Aorta (tissue), 5 donors: ENCODE measurements around the gene CENPQ. TPM values are rescaled to one million over a fixed set of nuclear protein-coding genes. Genes with fewer than 3 reads are reported as not detected.

Source experiments
- ATAC-seq: fragments of 200-7000 bp; cut with Tn5 transposase; one replicate; pipeline ENCODE4 v1.9.1; 2022; ENCODE audit warnings: moderate library complexity; ENCODE audit not compliant: low FRiP score
- DNase-seq, 2 donors: peaks; one replicate each; pipeline ENCODE4 v3.0.0-alpha.2; 2020
- H3K27ac ChIP-seq, 2 donors: one replicate each; pipeline ENCODE4 v1.5.1; 2013; ENCODE audit warnings: low read length in 2 of 2, mild to moderate bottlenecking in 2 of 2, moderate library complexity in 2 of 2, control low read depth in 1 of 2, inconsistent platforms in 1 of 2, low read depth in 1 of 2
- H3K27me3 ChIP-seq, 2 donors: one replicate each; pipeline ENCODE4 v1.6.1; 2013; ENCODE audit warnings: control low read depth in 1 of 2, low read length in 1 of 2, mild to moderate bottlenecking in 1 of 2, moderate library complexity in 1 of 2; ENCODE audit not compliant: insufficient read depth in 2 of 2, control insufficient read depth in 1 of 2
- H3K36me3 ChIP-seq, 2 donors: one replicate each; pipeline ENCODE4 v1.6.1; 2013; ENCODE audit warnings: control low read depth in 1 of 2, low read length in 1 of 2, mild to moderate bottlenecking in 1 of 2; ENCODE audit not compliant: insufficient read depth in 2 of 2, control insufficient read depth in 1 of 2
- H3K4me1 ChIP-seq, 2 donors: one replicate each; pipeline ENCODE4 v1.6.1; 2013; ENCODE audit warnings: low read length in 2 of 2, control low read depth in 1 of 2, mild to moderate bottlenecking in 1 of 2, moderate library complexity in 1 of 2; ENCODE audit not compliant: insufficient read depth in 2 of 2, control insufficient read depth in 1 of 2
- H3K4me3 ChIP-seq, 2 donors: one replicate each; pipeline ENCODE4 v1.5.1; 2013; ENCODE audit warnings: low read length in 2 of 2, control low read depth in 1 of 2, mild to moderate bottlenecking in 1 of 2
- H3K9me3 ChIP-seq: one replicate; pipeline ENCODE4 v1.6.1; 2013; ENCODE audit warnings: mild to moderate bottlenecking, low read length; ENCODE audit not compliant: control insufficient read depth
- WGBS, 2 donors: extraction: QIAGEN DNeasy Blood & Tissue Kit; methylation state at CpG; one replicate each; pipeline ENCODE4 v1.1.7; 2013; 5-methylcytosine and 5-hydroxymethylcytosine counted together
- intact Hi-C, 2 donors: fragments of 100-400 bp; cut with DNase I; formaldehyde crosslinking; loops; one replicate each; pipeline versions ENCODE4 v1.14.2 to v1.15.0; 2022
- polyA plus RNA-seq, 2 donors: library from polyadenylated mRNA; stranded (reverse); fragments of 200-250 nt; gene quantifications; one replicate each; pipeline ENCODE4 v1.2.3, GENCODE V29; 2013
- total RNA-seq, 2 donors: library from RNA; stranded (reverse); fragmentation: NEBNext Ultra II Directional; extraction: Animal tissue kit (Norgen Biotek cat#: 25700); gene quantifications; one replicate each; pipeline ENCODE4 v1.2.1, GENCODE V29; 2021
- donor health status: healthy with polysubstance abuse.
- donor health status: Bipolar disorder and iron deficiency.
- donor health status: DM: no; HTN: no; CAD: no.
- donor health status: DM: no; HTN: no; CAD: no.
- donor health status: DM: yes; HTN: yes; CAD: no.

The CENPQ gene
- total and polyA plus RNA-seq, 4 donors = 3.8 to 7.8 (median 4.9) TPM

- Histone ChIP-seq H3K4me1 (no peaks in the 10 kb centered on the region), H3K27me3 (no peaks in the 10 kb centered on the region), H3K36me3 (no peaks in the 10 kb centered on the region), H3K9me3 (no peaks in the 10 kb centered on the region), H3K4me3 (no peak overlapping the region), H3K27ac (no peak overlapping the region)
- DNase-seq (no peak), ATAC-seq (no peak)
- WGBS, 2 donors = 81 to 83% methylated on average over 12 of the region's 12 CpGs
- intact Hi-C loops = no loop called here
Measured at GRCh38 chr6:49526598-49526997, 63.4 kb downstream of the CENPQ start.

DNA sequence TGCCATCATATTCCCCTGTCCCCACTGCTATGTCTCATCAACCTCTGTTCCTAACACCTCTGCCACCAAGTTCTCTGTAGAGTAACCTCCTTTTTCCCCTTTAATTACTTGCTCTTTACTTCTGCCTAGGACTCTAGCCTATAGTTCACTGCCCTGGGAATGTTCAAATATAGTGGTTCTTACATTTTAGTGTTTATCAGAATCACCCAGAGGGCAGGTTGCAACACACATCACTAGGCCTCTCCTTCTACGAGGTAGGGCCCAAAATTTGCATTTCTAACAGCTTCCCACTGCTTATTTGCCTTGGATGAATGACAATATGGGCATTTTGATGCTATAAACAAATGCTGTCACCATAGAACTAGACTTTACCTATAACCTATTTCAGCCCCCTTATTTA lies 64.2 kb downstream of the CENPQ start:
- no peak for ATAC-seq
- Histone ChIP-seq H3K27ac (no peak overlapping the region), H3K4me1 (no peaks in the 10 kb centered on the region), H3K36me3 (no peaks in the 10 kb centered on the region), H3K9me3 (no peaks in the 10 kb centered on the region), H3K27me3 (no peaks in the 10 kb centered on the region), H3K4me3 (no peak overlapping the region)
- 54 to 56% methylated on average over 1 of the region's 1 CpG for WGBS, 2 donors
- DNase-seq = no peak
- intact Hi-C loops = no loop called here

DNA sequence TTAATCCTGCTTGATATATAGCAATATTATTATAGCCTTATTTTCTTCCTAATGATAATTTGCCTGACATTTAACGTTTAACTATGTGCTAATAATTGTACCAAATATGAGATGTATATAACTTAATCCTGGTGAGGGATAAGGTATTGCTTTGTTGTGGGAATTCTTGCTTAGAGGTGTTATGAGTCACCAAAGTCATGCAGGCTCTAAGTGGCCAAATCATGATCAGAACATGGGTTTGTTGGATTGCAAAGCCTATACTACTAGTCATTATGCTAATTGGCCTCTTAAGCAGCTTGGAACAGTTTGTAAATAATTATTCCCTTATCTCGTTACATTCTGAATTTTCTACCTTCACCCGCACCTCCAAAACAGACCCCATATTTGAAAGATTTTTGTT lies 65.4 kb downstream of the CENPQ start:
- H3K27ac ChIP-seq = no peak overlapping the region
- H3K4me3 ChIP-seq = no peak overlapping the region
- ATAC-seq (no peak), DNase-seq (no peak)
- H3K36me3 ChIP-seq = no peaks in the 10 kb centered on the region
- WGBS, 2 donors = 55% methylated on average over 3 of the region's 3 CpGs
- H3K4me1 ChIP-seq = no peaks in the 10 kb centered on the region
- no peaks in the 10 kb centered on the region for H3K27me3 ChIP-seq
- intact Hi-C loops = no loop called here
- H3K9me3 ChIP-seq = no peaks in the 10 kb centered on the region

- Histone ChIP-seq H3K9me3 (no peaks in the 10 kb centered on the region), H3K36me3 (no peaks in the 10 kb centered on the region), H3K27ac (no peak overlapping the region), H3K27me3 (no peaks in the 10 kb centered on the region), H3K4me1 (no peaks in the 10 kb centered on the region), H3K4me3 (no peak overlapping the region)
- intact Hi-C loops = loop anchor here in 1 of 2 donors (5.0 kb wide), 2 partner anchors 77 to 317 kb away; no protein-coding TSS in a partner anchor
- no peak for ATAC-seq
- no peak for DNase-seq
- 63 to 70% methylated on average over 2 of the region's 2 CpGs for WGBS, 2 donors
Measured at GRCh38 chr6:49530141-49530776, 67.1 kb downstream of the CENPQ start.

GRCh38 chr6:49531774-49532569 lies 68.8 kb downstream of the CENPQ start:
- no peak for DNase-seq
- intact Hi-C loops = loop anchor here in 1 of 2 donors (5.0 kb wide), 2 partner anchors 75 to 315 kb away; no protein-coding TSS in a partner anchor

DNA sequence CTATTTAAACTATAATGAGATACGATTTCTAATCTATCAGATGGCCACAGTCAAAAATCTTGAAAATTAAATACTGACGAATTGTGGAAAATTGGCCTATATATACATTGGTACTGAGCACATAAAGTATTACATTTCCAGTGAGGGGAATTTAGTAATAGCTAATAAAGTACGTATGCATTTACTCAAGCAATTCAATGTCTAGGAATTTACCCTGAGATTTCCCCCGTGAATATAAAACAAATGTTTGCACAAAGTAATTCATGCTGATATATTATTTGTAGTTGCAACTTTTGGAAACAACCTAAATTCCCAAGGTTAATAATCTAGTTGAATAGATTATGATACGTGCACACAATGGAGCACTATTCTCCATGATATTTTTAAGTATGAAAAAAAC lies 72.6 kb downstream of the CENPQ start:
- DNase-seq = no peak
- Histone ChIP-seq H3K27me3 (no peaks in the 10 kb centered on the region), H3K9me3 (no peaks in the 10 kb centered on the region), H3K4me3 (no peak overlapping the region), H3K4me1 (no peaks in the 10 kb centered on the region), H3K36me3 (no peaks in the 10 kb centered on the region), H3K27ac (no peak overlapping the region)
- 51 to 68% methylated on average over 5 of the region's 5 CpGs for WGBS, 2 donors
- ATAC-seq = no peak
- intact Hi-C loops = loop anchor here in 1 of 2 donors (5.0 kb wide), 1 partner anchor 312 kb away; no protein-coding TSS in a partner anchor

More at GRCh38 chr6:49531774-49532569, 68.8 kb downstream of the CENPQ start:
- Histone ChIP-seq H3K27ac (no peak overlapping the region), H3K4me1 (no peaks in the 10 kb centered on the region), H3K9me3 (no peaks in the 10 kb centered on the region), H3K36me3 (no peaks in the 10 kb centered on the region), H3K27me3 (no peaks in the 10 kb centered on the region), H3K4me3 (no peak overlapping the region)
- WGBS, 2 donors = 6 to 10% methylated on average over 3 of the region's 3 CpGs
- ATAC-seq = peak; percentile 62

DNA sequence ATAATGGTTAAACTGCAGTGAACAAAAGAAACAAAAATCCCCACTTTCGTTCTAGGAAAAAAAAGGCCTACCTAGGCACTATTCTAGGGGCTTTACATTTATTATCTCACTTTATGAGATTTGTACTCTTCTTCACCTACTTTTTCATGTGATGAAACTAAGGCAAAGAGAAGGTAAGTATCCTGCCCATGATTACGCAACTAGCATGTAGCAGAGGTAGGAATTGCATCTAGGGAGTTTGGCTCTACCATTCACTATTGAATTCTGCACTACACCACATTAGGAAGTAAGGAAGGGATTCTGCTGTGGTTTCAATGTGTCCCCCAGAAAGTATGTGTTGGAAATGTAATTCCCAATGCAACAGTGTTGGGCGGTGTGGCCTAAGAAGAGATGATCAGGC lies 75.9 kb downstream of the CENPQ start:
- 96% methylated on average over 3 of the region's 3 CpGs for WGBS, 2 donors
- ATAC-seq = no peak

GRCh38 chr6:49540614-49541013 lies 77.4 kb downstream of the CENPQ start:
- no peak for ATAC-seq
- intact Hi-C loops = no loop called here

More for the DNA sequence above, 75.9 kb downstream of the CENPQ start:
- Histone ChIP-seq H3K27me3 (no peaks in the 10 kb centered on the region), H3K36me3 (no peaks in the 10 kb centered on the region), H3K4me1 (no peaks in the 10 kb centered on the region), H3K27ac (no peak overlapping the region), H3K4me3 (no peak overlapping the region), H3K9me3 (no peaks in the 10 kb centered on the region)
- no peak for DNase-seq
- intact Hi-C loops = loop anchor here in 1 of 2 donors (5.0 kb wide), 1 partner anchor 308 kb away; no protein-coding TSS in a partner anchor

More at GRCh38 chr6:49540614-49541013, 77.4 kb downstream of the CENPQ start:
- Histone ChIP-seq H3K4me3 (no peak overlapping the region), H3K27me3 (no peaks in the 10 kb centered on the region), H3K27ac (no peak overlapping the region), H3K36me3 (no peaks in the 10 kb centered on the region), H3K9me3 (no peaks in the 10 kb centered on the region), H3K4me1 (no peaks in the 10 kb centered on the region)
- no peak for DNase-seq
